Measurements from ENCODE around the gene AP3S1. TPM values are rescaled to one million over a fixed set of nuclear protein-coding genes. Genes with fewer than 3 reads are reported as not detected.

Gene AP3S1
- total and polyA plus RNA-seq, 2 of the 13 experiments (the other 11 are each of a cell fraction or from before 2014, with no cell fraction given), result 50.5 to 85.9 TPM

DNA sequence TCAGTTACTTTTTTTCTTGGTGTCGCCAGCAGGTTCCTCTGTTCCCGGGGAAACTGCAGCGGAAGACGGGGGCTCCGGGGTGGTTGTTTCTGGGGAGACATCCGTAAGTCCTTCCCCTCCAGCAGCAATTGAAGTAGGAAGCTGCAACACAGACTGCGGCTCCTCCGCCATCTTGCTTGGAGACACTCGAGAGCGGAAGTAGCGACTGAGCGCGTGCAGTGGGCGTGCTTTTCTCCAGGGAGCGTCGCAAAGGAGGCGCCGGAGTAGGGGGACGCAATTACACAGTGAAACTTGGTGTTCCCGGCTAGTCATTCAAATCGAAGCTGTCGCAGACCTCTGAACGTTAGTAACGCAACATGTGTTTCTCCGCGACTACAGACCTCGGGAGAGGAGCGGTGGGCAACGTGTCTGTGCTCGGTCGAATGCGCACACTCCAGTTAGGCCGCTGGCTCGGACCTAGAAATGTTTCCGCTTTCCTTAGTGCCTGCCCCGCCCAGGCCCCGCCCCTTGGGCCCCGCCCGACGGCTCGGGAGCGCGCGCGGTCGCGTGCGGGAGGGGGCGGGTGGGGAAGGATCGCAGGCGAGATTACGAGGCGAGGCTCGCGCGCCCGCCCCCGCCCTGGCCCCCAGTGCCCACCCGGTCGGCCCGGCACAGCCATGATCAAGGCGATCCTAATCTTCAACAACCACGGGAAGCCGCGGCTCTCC lies at the start of gene AP3S1, which contains the start of gene ATG12 (continued):
- TF ChIP-seq GTF2F1 (IDR thresholded peaks at IDR 0.05; ENCODE audit: low read length), result no peak
- no peak for TF ChIP-seq PCBP2 (optimal IDR thresholded peaks at IDR 0.05; ENCODE audit: low read depth, low read length, poor library complexity, severe bottlenecking)
- TF ChIP-seq FOXC1 (CRISPR knock-in tag; IDR thresholded peaks at IDR 0.05; ENCODE audit: borderline replicate concordance), result peak; percentile 91
- no peak for TF ChIP-seq ZNF10 (CRISPR knock-in tag; IDR thresholded peaks at IDR 0.05; ENCODE audit: borderline replicate concordance, low read depth)
- TF ChIP-seq ETS1 (CRISPR knock-in tag; IDR thresholded peaks at IDR 0.05), result 0 out of 2 replicates have a peak, but pooled peaks have one; percentile 23
- no peak for TF ChIP-seq TEAD3 (CRISPR knock-in tag; optimal IDR thresholded peaks at IDR 0.05; ENCODE audit: borderline replicate concordance)
- TF ChIP-seq ATF1 (CRISPR knock-in tag; IDR thresholded peaks at IDR 0.05), result no peak
- TF ChIP-seq, protein P1, sequence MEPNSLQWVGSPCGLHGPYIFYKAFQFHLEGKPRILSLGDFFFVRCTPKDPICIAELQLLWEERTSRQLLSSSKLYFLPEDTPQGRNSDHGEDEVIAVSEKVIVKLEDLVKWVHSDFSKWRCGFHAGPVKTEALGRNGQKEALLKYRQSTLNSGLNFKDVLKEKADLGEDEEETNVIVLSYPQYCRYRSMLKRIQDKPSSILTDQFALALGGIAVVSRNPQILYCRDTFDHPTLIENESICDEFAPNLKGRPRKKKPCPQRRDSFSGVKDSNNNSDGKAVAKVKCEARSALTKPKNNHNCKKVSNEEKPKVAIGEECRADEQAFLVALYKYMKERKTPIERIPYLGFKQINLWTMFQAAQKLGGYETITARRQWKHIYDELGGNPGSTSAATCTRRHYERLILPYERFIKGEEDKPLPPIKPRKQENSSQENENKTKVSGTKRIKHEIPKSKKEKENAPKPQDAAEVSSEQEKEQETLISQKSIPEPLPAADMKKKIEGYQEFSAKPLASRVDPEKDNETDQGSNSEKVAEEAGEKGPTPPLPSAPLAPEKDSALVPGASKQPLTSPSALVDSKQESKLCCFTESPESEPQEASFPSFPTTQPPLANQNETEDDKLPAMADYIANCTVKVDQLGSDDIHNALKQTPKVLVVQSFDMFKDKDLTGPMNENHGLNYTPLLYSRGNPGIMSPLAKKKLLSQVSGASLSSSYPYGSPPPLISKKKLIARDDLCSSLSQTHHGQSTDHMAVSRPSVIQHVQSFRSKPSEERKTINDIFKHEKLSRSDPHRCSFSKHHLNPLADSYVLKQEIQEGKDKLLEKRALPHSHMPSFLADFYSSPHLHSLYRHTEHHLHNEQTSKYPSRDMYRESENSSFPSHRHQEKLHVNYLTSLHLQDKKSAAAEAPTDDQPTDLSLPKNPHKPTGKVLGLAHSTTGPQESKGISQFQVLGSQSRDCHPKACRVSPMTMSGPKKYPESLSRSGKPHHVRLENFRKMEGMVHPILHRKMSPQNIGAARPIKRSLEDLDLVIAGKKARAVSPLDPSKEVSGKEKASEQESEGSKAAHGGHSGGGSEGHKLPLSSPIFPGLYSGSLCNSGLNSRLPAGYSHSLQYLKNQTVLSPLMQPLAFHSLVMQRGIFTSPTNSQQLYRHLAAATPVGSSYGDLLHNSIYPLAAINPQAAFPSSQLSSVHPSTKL (CRISPR knock-in tag; IDR thresholded peaks at IDR 0.05), result peak; percentile 60
- peak; percentile 91 for TF ChIP-seq SP4 (CRISPR knock-in tag; IDR thresholded peaks at IDR 0.05)
- TF ChIP-seq MXI1 (IDR thresholded peaks at IDR 0.05; ENCODE audit: borderline replicate concordance, low read depth, low read length), result peak; percentile 85; the same call in 2 of the 3 replicates
- TF ChIP-seq LCORL (IDR thresholded peaks at IDR 0.05), result no peak
- 0 out of 2 replicates have a peak, but pooled peaks have one; percentile 72 for TF ChIP-seq LCORL (CRISPR knock-in tag; IDR thresholded peaks at IDR 0.05)
- TF ChIP-seq ZBTB21 (CRISPR knock-in tag; IDR thresholded peaks at IDR 0.05), result peak; percentile 48; the same call in 1 of the 2 replicates
- no peak for TF ChIP-seq HHEX (CRISPR knock-in tag; IDR thresholded peaks at IDR 0.05)
- TF ChIP-seq ETV6 (CRISPR knock-in tag; conservative IDR thresholded peaks at IDR 0.05), result no peak; the same call in 1 of the 2 replicates
- peak; percentile 19; the same call in 1 of the 2 replicates for TF ChIP-seq ZNF367 (CRISPR knock-in tag; IDR thresholded peaks at IDR 0.05; ENCODE audit: borderline replicate concordance)
- 0 out of 2 replicates have a peak, but pooled peaks have one; percentile 44 for TF ChIP-seq STAT5B (CRISPR knock-in tag; IDR thresholded peaks at IDR 0.05)
- TF ChIP-seq HNRNPLL (IDR thresholded peaks at IDR 0.05; ENCODE audit: low read depth, low read length, poor library complexity, severe bottlenecking), result peak; percentile 77
- TF ChIP-seq NAIF1 (CRISPR knock-in tag; IDR thresholded peaks at IDR 0.05; ENCODE audit: borderline replicate concordance), result peak; percentile 90; the same call in 1 of the 2 replicates
- TF ChIP-seq, protein P2, sequence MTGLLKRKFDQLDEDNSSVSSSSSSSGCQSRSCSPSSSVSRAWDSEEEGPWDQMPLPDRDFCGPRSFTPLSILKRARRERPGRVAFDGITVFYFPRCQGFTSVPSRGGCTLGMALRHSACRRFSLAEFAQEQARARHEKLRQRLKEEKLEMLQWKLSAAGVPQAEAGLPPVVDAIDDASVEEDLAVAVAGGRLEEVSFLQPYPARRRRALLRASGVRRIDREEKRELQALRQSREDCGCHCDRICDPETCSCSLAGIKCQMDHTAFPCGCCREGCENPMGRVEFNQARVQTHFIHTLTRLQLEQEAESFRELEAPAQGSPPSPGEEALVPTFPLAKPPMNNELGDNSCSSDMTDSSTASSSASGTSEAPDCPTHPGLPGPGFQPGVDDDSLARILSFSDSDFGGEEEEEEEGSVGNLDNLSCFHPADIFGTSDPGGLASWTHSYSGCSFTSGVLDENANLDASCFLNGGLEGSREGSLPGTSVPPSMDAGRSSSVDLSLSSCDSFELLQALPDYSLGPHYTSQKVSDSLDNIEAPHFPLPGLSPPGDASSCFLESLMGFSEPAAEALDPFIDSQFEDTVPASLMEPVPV (CRISPR knock-in tag; IDR thresholded peaks at IDR 0.05), result peak; percentile 94
- peak; percentile 66 for TF ChIP-seq CREM (IDR thresholded peaks at IDR 0.05)
- no peak for TF ChIP-seq CREM (CRISPR knock-in tag; IDR thresholded peaks at IDR 0.05)
- no peak; the same call in 1 of the 2 replicates for TF ChIP-seq NCOR1 (IDR thresholded peaks at IDR 0.05; ENCODE audit: borderline replicate concordance, low read length)
- peak; percentile 95 for TF ChIP-seq ZSCAN9 (CRISPR knock-in tag; IDR thresholded peaks at IDR 0.05; ENCODE audit: borderline replicate concordance)
- peak; percentile 83; the same call in 1 of the 2 replicates for TF ChIP-seq ZNF33B (CRISPR knock-in tag; IDR thresholded peaks at IDR 0.05)

Measured in HepG2 (cell line).